IMR-90 (cell line): ENCODE results near the gene KIRREL1.

ENCODE experiments used
- CEBPB ChIP-seq: IDR thresholded peaks from 2 replicates; pipeline ENCODE4 v1.6.1; 2012; ENCODE audit warnings: low read depth, low read length, improper control_type of control experiment
- CTCF ChIP-seq: conservative IDR thresholded peaks from 2 replicates; pipeline ENCODE4 v1.5.1; 2012; ENCODE audit warnings: mild to moderate bottlenecking, low read depth, low read length, improper control_type of control experiment
- ELK1 ChIP-seq: fragments of 150-350 bp; IDR thresholded peaks from 2 replicates; pipeline ENCODE4 v1.6.1; 2016; ENCODE audit warnings: low read depth, mild to moderate bottlenecking, low read length, moderate library complexity, borderline replicate concordance
- MAFK ChIP-seq: IDR thresholded peaks from 2 replicates; pipeline ENCODE4 v1.6.1; 2012; ENCODE audit warnings: low read depth, low read length, improper control_type of control experiment
- MXI1 ChIP-seq: IDR thresholded peaks from 2 replicates; pipeline ENCODE4 v1.6.1; 2012; ENCODE audit warnings: low read depth, mild to moderate bottlenecking, low read length, moderate library complexity, borderline replicate concordance
- NFE2L2 ChIP-seq: fragments of 150-350 bp; IDR thresholded peaks from 2 replicates; pipeline ENCODE4 v1.6.1; 2016; ENCODE audit warnings: low read depth, mild to moderate bottlenecking, low read length
- POLR2A ChIP-seq: IDR thresholded peaks from 2 replicates; pipeline ENCODE4 v1.6.1; 2012; ENCODE audit warnings: mild to moderate bottlenecking, low read depth, low read length
- RAD21 ChIP-seq: IDR thresholded peaks from 2 replicates; pipeline ENCODE4 v1.6.1; 2012; ENCODE audit warnings: low read length, improper control_type of control experiment
- RCOR1 ChIP-seq: IDR thresholded peaks from 2 replicates; pipeline ENCODE4 v1.6.1; 2012; ENCODE audit warnings: mild to moderate bottlenecking, low read length, improper control_type of control experiment; ENCODE audit not compliant: insufficient replicate concordance
- RFX5 ChIP-seq: IDR thresholded peaks from 2 replicates; pipeline ENCODE4 v1.8.0; 2012; ENCODE audit warnings: low read depth, mild to moderate bottlenecking, low read length, moderate library complexity
- SMC3 ChIP-seq: fragments of 150-350 bp; IDR thresholded peaks from 2 replicates; pipeline ENCODE4 v1.6.1; 2016; ENCODE audit warnings: low read depth, mild to moderate bottlenecking, antibody characterized with exemption, low read length, moderate library complexity
- TF ChIP-seq, protein P1 (sequence below): fragments of 150-350 bp; IDR thresholded peaks from 2 replicates; pipeline ENCODE4 v1.6.1; 2017; ENCODE audit warnings: mild to moderate bottlenecking, antibody characterized with exemption, low read length, low read depth

- TF ChIP-seq CTCF (peak; percentile 27; the same call in 1 of the 2 replicates), SMC3 (no peak), ELK1 (no peak), RAD21 (no peak), POLR2A (no peak), RCOR1 (no peak), RFX5 (no peak), MXI1 (no peak), NFE2L2 (no peak), MAFK (no peak), CEBPB (no peak)
- TF ChIP-seq, protein P1, sequence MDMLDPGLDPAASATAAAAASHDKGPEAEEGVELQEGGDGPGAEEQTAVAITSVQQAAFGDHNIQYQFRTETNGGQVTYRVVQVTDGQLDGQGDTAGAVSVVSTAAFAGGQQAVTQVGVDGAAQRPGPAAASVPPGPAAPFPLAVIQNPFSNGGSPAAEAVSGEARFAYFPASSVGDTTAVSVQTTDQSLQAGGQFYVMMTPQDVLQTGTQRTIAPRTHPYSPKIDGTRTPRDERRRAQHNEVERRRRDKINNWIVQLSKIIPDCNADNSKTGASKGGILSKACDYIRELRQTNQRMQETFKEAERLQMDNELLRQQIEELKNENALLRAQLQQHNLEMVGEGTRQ: no peak
Observed at GRCh38 chr1:157993918-157994605, 617 bp downstream of the KIRREL1 start.
